Effector memory CD4-positive, alpha-beta T cell (primary cell): ENCODE measurements around the gene NFILZ.

ENCODE experiments used
- DNase-seq, 3 donors: peaks; one replicate each; pipeline ENCODE4 v3.0.0-alpha.2; 2020
- H3K27ac ChIP-seq: 2 replicates; pipeline ENCODE4 v1.7.0; 2013; ENCODE audit warnings: mild to moderate bottlenecking, low read length, moderate library complexity; ENCODE audit not compliant: insufficient read depth, poor library complexity, severe bottlenecking
- H3K27me3 ChIP-seq: replicated peaks from 2 replicates; pipeline ENCODE4 v1.7.0; 2013; ENCODE audit warnings: mild to moderate bottlenecking, low read length; ENCODE audit not compliant: insufficient read depth, control insufficient read depth, poor library complexity, severe bottlenecking
- H3K36me3 ChIP-seq: 2 replicates; pipeline ENCODE4 v1.7.0; 2013; ENCODE audit warnings: mild to moderate bottlenecking, low read length, moderate library complexity; ENCODE audit not compliant: control insufficient read depth, insufficient read depth
- H3K4me1 ChIP-seq: 2 replicates; pipeline ENCODE4 v1.7.0; 2013; ENCODE audit warnings: low read length, mild to moderate bottlenecking; ENCODE audit not compliant: control insufficient read depth, insufficient read depth, poor library complexity, severe bottlenecking
- H3K4me3 ChIP-seq: 2 replicates; pipeline ENCODE4 v1.7.0; 2013; ENCODE audit warnings: low read length, low read depth, mild to moderate bottlenecking; ENCODE audit not compliant: insufficient read depth, poor library complexity, severe bottlenecking
- H3K9me3 ChIP-seq: 2 replicates; pipeline ENCODE4 v1.7.0; 2013; ENCODE audit warnings: mild to moderate bottlenecking, low read length, moderate library complexity; ENCODE audit not compliant: control insufficient read depth

NFILZ gene

DNA sequence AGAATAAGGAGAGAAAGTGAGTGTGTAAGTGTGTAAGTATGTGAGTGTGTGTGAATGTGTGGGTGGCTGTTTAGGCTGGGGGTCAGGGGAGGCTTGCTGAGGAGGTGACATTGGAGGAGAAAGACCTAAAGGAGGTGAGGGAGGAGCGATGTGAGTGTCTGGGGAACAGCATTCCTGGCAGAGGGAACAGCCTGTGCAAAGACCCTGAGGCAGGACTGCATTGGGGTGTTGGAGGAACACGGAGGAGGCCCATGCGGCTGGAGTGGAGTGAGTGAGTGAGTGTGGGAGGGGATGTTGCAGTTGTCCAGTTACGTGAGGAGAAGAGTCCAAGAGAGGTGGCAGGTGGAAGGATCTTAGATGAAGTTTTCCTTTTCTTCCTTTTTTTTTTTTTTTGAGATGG is 31.8 kb downstream of the NFILZ start:
- Histone ChIP-seq H3K9me3 (no peaks in the 10 kb centered on the region), H3K36me3 (no peaks in the 10 kb centered on the region), H3K4me1 (peaks cover 24% of the 10 kb centered on the region), H3K27me3 (no peaks in the 10 kb centered on the region), H3K4me3 (no peak overlapping the region), H3K27ac (no peak overlapping the region)
- no peak for DNase-seq

DNA sequence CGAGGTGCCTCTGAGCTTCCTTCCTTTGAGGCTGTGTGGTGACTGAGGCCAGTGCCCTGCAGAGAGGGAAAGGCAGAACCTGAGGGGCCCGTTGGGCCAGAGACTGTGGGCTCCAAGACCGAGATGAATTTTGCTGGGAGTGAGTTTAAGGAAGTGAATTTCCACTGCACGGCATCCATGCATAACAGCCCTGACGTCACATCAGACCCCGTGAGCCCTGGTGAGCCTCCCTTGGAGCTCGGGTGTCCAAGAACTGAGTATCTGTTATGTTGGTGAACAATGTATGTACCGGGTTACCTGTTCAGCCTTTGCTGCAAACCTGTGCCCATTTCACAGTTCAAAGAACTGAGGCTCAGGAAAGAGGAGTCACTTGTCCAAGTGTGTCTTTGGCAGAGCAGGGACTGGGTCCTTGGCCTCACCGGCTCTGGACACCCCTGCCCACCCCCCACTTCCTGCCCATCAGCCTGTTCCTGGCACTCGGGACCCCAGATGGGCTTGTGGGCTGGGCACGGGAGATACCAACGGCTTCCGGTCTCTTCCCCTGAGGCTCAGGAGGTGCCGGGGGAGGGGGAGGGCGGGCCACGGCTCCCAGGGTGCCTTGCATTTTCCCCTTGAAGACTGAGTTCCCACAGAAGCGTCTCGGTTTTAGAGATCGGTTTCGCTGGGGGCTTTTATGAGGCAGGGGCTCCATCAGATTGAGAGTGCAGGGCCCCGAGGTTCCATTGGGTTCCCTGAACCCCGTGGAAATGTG is 33.7 kb downstream of the NFILZ start:
- Histone ChIP-seq H3K4me3 (peak overlapping the region; percentile 41), H3K4me1 (peaks cover 24% of the 10 kb centered on the region), H3K27ac (peak overlapping the region; percentile 35), H3K27me3 (no peaks in the 10 kb centered on the region), H3K9me3 (no peaks in the 10 kb centered on the region), H3K36me3 (no peaks in the 10 kb centered on the region)
- DNase-seq: peak in 1 of 3 donors; percentile 7

- no peaks in the 10 kb centered on the region for H3K27me3 ChIP-seq
- H3K36me3 ChIP-seq: no peaks in the 10 kb centered on the region
- H3K27ac ChIP-seq: peak overlapping the region; percentile 35
- peak overlapping the region; percentile 41 for H3K4me3 ChIP-seq
- no peak for DNase-seq
- H3K9me3 ChIP-seq: no peaks in the 10 kb centered on the region
- peaks cover 24% of the 10 kb centered on the region for H3K4me1 ChIP-seq
Observed at GRCh38 chr19:8664671-8665057, 34.2 kb downstream of the NFILZ start.

GRCh38 chr19:8665468-8666213 is 35.2 kb downstream of the NFILZ start:
- Histone ChIP-seq H3K27ac (no peak overlapping the region), H3K9me3 (no peaks in the 10 kb centered on the region), H3K4me3 (no peak overlapping the region), H3K4me1 (peaks cover 24% of the 10 kb centered on the region), H3K27me3 (no peaks in the 10 kb centered on the region), H3K36me3 (no peaks in the 10 kb centered on the region)
- no peak for DNase-seq

GRCh38 chr19:8666814-8667405 is 36.5 kb downstream of the NFILZ start:
- H3K36me3 ChIP-seq: no peaks in the 10 kb centered on the region
- no peak for DNase-seq
- no peak overlapping the region for H3K4me3 ChIP-seq
- peaks cover 32% of the 10 kb centered on the region for H3K4me1 ChIP-seq
- H3K27me3 ChIP-seq: no peaks in the 10 kb centered on the region
- H3K27ac ChIP-seq: no peak overlapping the region
- no peaks in the 10 kb centered on the region for H3K9me3 ChIP-seq

- H3K27me3 ChIP-seq: no peaks in the 10 kb centered on the region
- H3K4me3 ChIP-seq: no peak overlapping the region
- no peaks in the 10 kb centered on the region for H3K36me3 ChIP-seq
- DNase-seq: no peak
- H3K27ac ChIP-seq: no peak overlapping the region
- peaks cover 9% of the 10 kb centered on the region for H3K4me1 ChIP-seq
- no peaks in the 10 kb centered on the region for H3K9me3 ChIP-seq
Observed at GRCh38 chr19:8673276-8673891, 43.0 kb downstream of the NFILZ start.

DNA sequence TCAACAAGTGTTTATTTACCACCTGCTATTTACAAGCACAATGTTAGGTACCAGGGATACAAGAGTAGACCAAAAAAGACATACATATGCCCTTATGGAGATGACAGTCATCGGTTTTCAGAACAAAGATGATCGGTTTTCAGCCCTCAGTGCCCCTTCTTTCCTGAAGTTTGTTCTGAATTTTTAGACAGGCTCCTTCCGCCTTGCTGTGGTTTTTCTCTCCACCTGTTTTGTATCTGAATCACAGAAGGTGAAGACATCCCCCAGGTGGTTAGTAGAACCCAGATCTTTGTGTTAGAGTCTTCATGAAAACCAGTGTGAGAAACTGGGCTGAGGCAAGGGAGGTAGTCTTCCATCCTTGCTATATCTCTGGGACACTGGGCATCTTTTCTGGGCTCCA is 44.6 kb downstream of the NFILZ start:
- DNase-seq: no peak
- H3K36me3 ChIP-seq: no peaks in the 10 kb centered on the region

DNA sequence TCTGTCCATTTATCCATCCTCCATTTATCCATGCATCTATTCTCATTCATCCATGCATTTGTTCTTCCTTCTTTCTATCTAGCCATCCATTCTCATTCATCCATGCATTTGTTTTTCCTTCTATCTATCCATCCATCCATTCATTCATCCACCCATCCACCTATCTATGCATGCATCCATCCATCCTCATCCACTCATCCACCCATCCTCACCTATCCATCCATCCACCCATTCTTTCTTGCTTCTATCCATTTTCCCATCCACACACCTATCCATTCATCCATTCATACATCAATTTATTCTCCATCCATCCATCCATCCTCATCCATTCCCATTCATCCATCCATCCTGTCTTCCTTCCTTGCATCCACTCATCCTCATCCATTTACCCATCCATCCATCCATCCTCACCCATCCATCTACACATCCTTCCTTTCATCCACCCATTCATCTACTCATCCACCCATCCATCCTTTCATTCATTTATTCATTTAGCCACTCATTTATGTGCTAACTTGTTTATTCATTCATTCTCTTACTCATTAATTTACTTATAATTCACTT is 47.9 kb downstream of the NFILZ start:
- Histone ChIP-seq H3K4me3 (no peak overlapping the region), H3K27me3 (no peaks in the 10 kb centered on the region), H3K36me3 (no peaks in the 10 kb centered on the region), H3K27ac (no peak overlapping the region), H3K4me1 (no peaks in the 10 kb centered on the region), H3K9me3 (no peaks in the 10 kb centered on the region)
- no peak for DNase-seq

More for the DNA sequence above, 44.6 kb downstream of the NFILZ start:
- Histone ChIP-seq H3K27ac (no peak overlapping the region), H3K4me1 (peaks cover 9% of the 10 kb centered on the region), H3K4me3 (no peak overlapping the region), H3K9me3 (no peaks in the 10 kb centered on the region), H3K27me3 (no peaks in the 10 kb centered on the region)
